Activated T-cell treated with anti-CD3 and anti-CD28 coated beads, Interleukin-2, amount 50 U/mL, for 4 hours (primary cell): Measurements from ENCODE around the gene CDH23. TPM values are rescaled to one million over a fixed set of nuclear protein-coding genes. Genes with fewer than 3 reads are reported as not detected.

Source experiments
- ATAC-seq, 2 donors: fragments of 200-7000 bp; cut with Tn5 transposase; one replicate each; pipeline ENCODE4 v1.10.0; 2021
- DNase-seq: peaks from one replicate; pipeline ENCODE4 v3.0.0-alpha.2; 2020
- H3K27me3 Mint-ChIP-seq: one replicate; pipeline ENCODE4 v1.8.0; 2021; ENCODE audit warnings: low read depth, mixed read lengths
- H3K36me3 Mint-ChIP-seq: one replicate; pipeline ENCODE4 v1.8.0; 2022; ENCODE audit warnings: mixed read lengths; ENCODE audit not compliant: insufficient read depth
- H3K4me1 Mint-ChIP-seq: one replicate; pipeline ENCODE4 v1.8.0; 2021; ENCODE audit warnings: low read depth, mixed read lengths
- H3K4me3 Mint-ChIP-seq: one replicate; pipeline ENCODE4 v1.8.0; 2021; ENCODE audit warnings: mild to moderate bottlenecking, moderate library complexity, mixed read lengths
- H3K9me3 Mint-ChIP-seq: one replicate; pipeline ENCODE4 v1.8.0; 2021; ENCODE audit warnings: mixed read lengths
- total RNA-seq, 3 donors: library from RNA; stranded (reverse); gene quantifications; one replicate each; pipeline ENCODE4 v1.2.1, GENCODE V29; 2021

The CDH23 gene
- total RNA-seq, 3 donors from 2014 or later, result 0.71 to 1.2 (median 1.1) TPM

DNA sequence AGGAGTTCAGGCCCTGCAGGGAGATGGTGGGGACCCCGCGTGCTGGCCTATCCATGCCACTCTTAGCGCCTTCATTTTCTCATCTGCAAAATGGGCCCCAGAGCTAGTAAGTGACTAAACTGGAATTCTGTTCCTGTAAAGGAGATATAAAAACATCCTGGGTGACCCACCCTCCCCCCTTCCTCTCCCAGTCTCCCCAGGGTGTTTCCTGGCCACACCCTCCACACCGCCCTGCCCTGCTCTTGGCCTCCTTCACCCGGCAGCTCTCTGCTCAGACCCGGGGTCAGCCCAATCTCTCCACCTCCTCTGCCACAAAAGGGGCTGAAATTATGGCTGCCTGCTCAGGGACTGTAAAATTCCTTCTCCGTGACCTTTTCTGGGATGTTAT lies 252.2 kb downstream of the CDH23 start:
- DNase-seq (no peak), ATAC-seq (no peak)
- Mint-ChIP-seq H3K36me3 (no peaks in the 10 kb centered on the region), H3K4me3 (no peak overlapping the region), H3K27me3 (peaks cover 2% of the 10 kb centered on the region), H3K4me1 (no peaks in the 10 kb centered on the region), H3K9me3 (no peaks in the 10 kb centered on the region)

DNA sequence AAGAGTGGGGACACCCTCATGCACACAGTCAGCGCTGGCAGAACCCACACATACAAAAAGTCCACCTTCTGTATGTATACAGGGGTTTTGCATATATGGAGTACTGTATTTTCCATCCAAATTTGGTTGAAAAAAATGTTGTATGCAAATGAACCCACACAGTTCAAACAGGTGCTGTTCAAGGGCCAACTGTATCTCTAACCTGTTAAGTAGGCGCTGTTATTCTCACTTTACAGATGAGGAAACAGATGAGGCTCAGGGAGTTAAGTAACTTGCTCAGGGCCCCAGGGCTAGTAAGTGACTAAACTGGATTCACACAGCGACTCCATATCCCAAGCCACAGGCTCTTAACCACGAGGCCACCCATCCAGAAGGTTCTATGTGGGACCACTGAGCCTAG lies 252.9 kb downstream of the CDH23 start:
- Mint-ChIP-seq H3K9me3 (no peaks in the 10 kb centered on the region), H3K36me3 (no peaks in the 10 kb centered on the region), H3K27me3 (peaks cover 2% of the 10 kb centered on the region), H3K4me1 (no peaks in the 10 kb centered on the region), H3K4me3 (no peak overlapping the region)
- DNase-seq (no peak), ATAC-seq (no peak)

- H3K4me3 Mint-ChIP-seq, result no peak overlapping the region
- DNase-seq (no peak), ATAC-seq (no peak)
- no peaks in the 10 kb centered on the region for H3K36me3 Mint-ChIP-seq
- H3K27me3 Mint-ChIP-seq, result peaks cover under 1% of the 10 kb centered on the region
- no peaks in the 10 kb centered on the region for H3K4me1 Mint-ChIP-seq
- H3K9me3 Mint-ChIP-seq, result no peaks in the 10 kb centered on the region
Observed at GRCh38 chr10:71650397-71650796, 253.7 kb downstream of the CDH23 start.

DNA sequence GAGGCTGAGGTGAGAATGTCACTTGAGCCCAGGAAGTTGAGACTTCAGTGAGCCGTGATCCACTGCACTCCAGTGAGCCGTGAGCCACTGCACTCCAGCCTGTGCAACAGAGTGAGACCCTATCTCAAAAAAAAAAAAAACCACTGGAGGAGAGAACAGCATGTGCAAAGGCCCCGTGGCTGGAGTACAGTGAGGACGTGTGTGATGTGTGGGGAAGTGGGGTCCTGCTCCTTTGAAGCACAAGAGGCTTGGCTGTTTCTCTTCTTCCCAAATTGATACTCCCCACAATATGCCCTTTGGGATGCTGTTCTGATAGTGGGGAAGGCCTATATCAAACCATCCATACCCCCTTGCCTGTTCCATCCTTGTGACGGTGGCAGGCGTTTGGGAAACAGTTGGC lies 254.7 kb downstream of the CDH23 start:
- no peak for DNase-seq
- no peaks in the 10 kb centered on the region for H3K4me1 Mint-ChIP-seq
- no peaks in the 10 kb centered on the region for H3K27me3 Mint-ChIP-seq
- H3K9me3 Mint-ChIP-seq, result no peaks in the 10 kb centered on the region
- H3K4me3 Mint-ChIP-seq, result no peak overlapping the region
- no peak for ATAC-seq
- H3K36me3 Mint-ChIP-seq, result no peaks in the 10 kb centered on the region

DNA sequence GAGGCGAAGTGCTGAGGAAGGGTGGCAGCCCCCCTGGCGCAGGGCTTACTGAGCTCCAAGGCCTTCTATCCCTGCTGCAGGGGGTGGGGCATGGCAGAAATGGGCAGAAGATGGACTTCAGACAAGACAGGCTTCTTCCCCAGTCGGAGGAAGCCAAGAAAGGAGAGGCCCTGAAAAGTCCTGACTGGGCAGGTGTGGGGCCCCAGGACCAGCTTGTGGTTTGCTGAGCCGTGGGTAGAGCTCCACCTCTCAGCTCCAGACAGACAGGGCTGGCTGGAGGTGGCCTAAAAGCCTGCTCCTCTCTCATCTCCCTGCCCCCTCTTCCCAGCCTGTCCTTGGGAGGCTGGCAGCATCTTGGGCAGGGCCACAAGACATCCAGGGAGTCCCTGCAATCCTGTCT lies 255.2 kb downstream of the CDH23 start:
- H3K9me3 Mint-ChIP-seq, result no peaks in the 10 kb centered on the region
- H3K27me3 Mint-ChIP-seq, result no peaks in the 10 kb centered on the region
- DNase-seq, result no peak
- H3K4me1 Mint-ChIP-seq, result no peaks in the 10 kb centered on the region
- H3K4me3 Mint-ChIP-seq, result no peak overlapping the region
- H3K36me3 Mint-ChIP-seq, result no peaks in the 10 kb centered on the region
- no peak for ATAC-seq

GRCh38 chr10:71653044-71653443 lies 256.3 kb downstream of the CDH23 start:
- no peaks in the 10 kb centered on the region for H3K4me1 Mint-ChIP-seq
- DNase-seq, result no peak
- no peaks in the 10 kb centered on the region for H3K9me3 Mint-ChIP-seq
- no peak for ATAC-seq
- H3K27me3 Mint-ChIP-seq, result no peaks in the 10 kb centered on the region
- H3K4me3 Mint-ChIP-seq, result no peak overlapping the region
- no peaks in the 10 kb centered on the region for H3K36me3 Mint-ChIP-seq

- ATAC-seq, result no peak
- H3K27me3 Mint-ChIP-seq, result no peaks in the 10 kb centered on the region
- H3K36me3 Mint-ChIP-seq, result no peaks in the 10 kb centered on the region
- H3K9me3 Mint-ChIP-seq, result no peaks in the 10 kb centered on the region
- DNase-seq, result no peak
- no peaks in the 10 kb centered on the region for H3K4me1 Mint-ChIP-seq
- H3K4me3 Mint-ChIP-seq, result no peak overlapping the region
Observed at GRCh38 chr10:71656220-71656619, 259.5 kb downstream of the CDH23 start.

- ATAC-seq (no peak), DNase-seq (no peak)
- H3K4me3 Mint-ChIP-seq, result no peak overlapping the region
- H3K27me3 Mint-ChIP-seq, result no peaks in the 10 kb centered on the region
- no peaks in the 10 kb centered on the region for H3K9me3 Mint-ChIP-seq
- no peaks in the 10 kb centered on the region for H3K4me1 Mint-ChIP-seq
- no peaks in the 10 kb centered on the region for H3K36me3 Mint-ChIP-seq
Observed at GRCh38 chr10:71657604-71658466, 261.1 kb downstream of the CDH23 start.

DNA sequence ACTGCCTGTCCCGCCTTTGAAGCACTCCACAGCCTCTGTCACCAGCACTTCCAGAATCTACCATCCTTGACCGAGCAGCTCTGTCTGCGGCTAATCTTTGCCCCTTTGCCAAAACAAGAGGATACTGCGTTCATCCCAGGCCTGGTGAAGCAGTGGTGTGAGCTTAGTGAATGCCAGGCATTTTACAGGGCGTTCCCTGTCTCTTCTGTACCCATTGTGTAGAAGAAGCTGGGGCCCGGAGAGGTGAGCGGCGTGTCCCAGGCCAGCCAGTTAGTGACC lies 261.7 kb downstream of the CDH23 start:
- ATAC-seq (no peak), DNase-seq (no peak)
- H3K4me3 Mint-ChIP-seq, result no peak overlapping the region
- H3K9me3 Mint-ChIP-seq, result no peaks in the 10 kb centered on the region
- H3K36me3 Mint-ChIP-seq, result no peaks in the 10 kb centered on the region
- no peaks in the 10 kb centered on the region for H3K4me1 Mint-ChIP-seq
- H3K27me3 Mint-ChIP-seq, result no peaks in the 10 kb centered on the region

DNA sequence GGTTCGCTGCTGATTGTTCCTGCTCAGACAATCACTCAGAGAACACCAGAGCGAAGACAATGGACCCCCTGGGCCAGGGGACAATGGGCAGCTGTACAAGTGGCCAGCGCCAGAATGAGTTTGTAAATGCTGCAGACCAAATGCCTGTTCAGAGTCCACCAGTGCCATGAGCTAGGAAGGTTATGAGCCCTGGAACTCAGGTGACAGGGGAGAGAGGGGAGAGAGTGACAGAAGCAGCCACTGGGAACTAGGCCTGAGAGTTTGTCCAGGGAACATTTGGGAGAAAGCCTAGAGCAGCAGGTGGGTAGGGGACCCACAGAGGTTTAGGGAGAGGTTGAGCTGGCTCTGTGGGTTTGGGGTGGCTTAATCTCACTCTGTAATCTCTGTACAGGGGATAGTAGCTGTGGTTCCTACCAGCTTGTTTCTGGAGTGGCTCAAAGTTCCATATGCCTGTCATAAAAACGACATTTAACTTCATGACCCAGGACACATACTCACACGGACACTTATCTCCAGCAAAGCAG lies 262.5 kb downstream of the CDH23 start:
- Mint-ChIP-seq H3K36me3 (no peaks in the 10 kb centered on the region), H3K27me3 (no peaks in the 10 kb centered on the region), H3K4me1 (no peaks in the 10 kb centered on the region), H3K4me3 (no peak overlapping the region), H3K9me3 (no peaks in the 10 kb centered on the region)
- DNase-seq (no peak), ATAC-seq (no peak)

DNA sequence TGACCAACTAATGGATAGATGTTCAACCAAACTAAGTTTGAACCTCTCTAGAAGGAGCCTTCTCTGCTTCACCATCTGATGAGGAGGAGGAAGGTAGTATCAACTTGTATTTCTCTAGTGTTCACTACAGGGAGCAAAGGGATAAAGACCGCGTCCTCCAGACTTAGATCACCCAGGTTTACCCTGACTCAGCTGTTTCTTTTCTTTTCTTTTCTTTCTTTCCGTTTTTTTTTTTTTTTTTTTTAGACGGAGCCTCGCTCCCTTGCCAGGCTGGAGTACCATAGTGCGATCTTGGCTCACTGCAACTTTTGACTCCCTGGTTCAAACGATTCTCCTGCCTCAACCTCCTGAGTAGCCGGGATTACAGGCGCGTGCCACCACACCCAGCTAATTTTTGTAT lies 263.0 kb downstream of the CDH23 start:
- no peak overlapping the region for H3K4me3 Mint-ChIP-seq
- ATAC-seq, result no peak

DNA sequence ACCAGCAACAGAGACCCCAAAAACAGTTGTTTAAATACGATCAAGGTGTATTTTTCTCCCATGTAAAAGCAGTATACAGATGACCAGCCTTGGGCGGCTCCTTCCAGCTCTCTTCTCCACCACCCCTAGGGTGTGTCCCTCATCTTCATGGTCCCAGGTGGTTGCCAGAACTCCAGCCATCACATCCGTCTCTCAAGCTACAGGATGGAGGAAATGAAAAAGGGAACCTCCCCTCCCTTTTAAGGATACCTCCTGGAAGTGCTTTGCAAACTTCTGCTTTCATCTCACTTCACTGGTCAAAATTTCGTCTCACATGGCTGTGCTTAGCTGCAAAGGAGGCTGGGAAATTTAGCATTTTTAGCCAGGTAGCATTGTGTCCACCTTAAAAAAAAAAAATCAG lies 263.6 kb downstream of the CDH23 start:
- Mint-ChIP-seq H3K4me3 (no peak overlapping the region), H3K27me3 (no peaks in the 10 kb centered on the region), H3K4me1 (peaks cover 2% of the 10 kb centered on the region), H3K9me3 (no peaks in the 10 kb centered on the region), H3K36me3 (no peaks in the 10 kb centered on the region)
- DNase-seq, result no peak
- no peak for ATAC-seq

More for the DNA sequence above, 263.0 kb downstream of the CDH23 start:
- H3K4me1 Mint-ChIP-seq, result peaks cover 1% of the 10 kb centered on the region
- DNase-seq, result no peak
- no peaks in the 10 kb centered on the region for H3K36me3 Mint-ChIP-seq
- no peaks in the 10 kb centered on the region for H3K9me3 Mint-ChIP-seq
- no peaks in the 10 kb centered on the region for H3K27me3 Mint-ChIP-seq

DNA sequence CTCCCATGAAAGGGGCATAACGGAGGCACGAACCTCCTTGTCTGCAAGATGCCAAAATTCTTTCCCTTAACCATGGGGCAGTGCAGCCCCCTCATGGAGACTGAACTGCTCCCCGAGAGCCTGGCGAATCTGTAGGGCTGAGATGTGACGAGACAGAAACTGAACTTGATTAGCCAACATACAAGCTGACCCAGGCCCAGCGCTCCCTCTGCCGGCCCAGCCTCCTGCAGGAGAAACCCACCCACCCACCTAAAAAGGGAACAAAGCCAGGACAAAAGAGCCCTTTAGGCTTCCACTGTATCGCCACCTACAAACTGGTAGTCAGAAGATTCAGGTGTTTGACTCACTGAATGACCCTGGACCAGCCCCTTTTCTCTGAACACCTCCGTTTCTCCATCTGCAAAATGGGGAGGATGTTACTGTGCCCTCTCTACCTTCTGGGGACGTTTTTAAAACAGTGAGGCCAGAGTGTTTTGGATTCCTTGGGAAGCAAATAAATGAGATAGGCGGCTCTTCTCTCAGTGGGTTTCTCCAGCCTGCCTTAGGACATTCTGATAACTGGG lies 264.4 kb downstream of the CDH23 start:
- no peaks in the 10 kb centered on the region for H3K36me3 Mint-ChIP-seq
- no peak for DNase-seq
- ATAC-seq, result no peak
- peaks cover 2% of the 10 kb centered on the region for H3K4me1 Mint-ChIP-seq
- no peaks in the 10 kb centered on the region for H3K9me3 Mint-ChIP-seq
- H3K27me3 Mint-ChIP-seq, result no peaks in the 10 kb centered on the region
- no peak overlapping the region for H3K4me3 Mint-ChIP-seq

DNA sequence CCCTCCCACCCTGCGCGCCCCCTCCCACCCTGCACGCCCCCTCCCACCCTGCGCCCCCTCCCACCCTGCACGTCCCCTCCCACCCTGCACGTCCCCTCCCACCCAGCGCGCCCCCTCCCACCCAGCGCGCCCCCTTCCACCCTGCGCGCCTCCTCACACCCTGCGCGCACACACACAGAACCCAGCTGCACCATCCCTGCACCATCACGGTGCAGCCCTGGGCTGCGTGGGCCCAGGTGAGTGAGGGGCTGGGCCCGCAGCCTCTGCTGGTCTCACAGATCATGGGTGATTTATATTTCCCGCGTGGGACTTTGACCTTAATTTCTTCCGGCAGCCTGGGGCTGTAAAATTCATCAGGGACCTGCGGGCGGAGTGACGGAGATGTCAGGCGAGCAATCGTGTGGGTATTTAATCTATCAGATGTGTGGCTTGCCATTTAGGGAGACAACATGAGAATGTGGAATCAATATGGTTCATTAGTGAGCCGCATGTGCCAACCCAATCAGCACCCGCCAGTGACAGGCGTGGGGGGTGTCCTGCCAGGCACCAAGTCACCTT lies 265.1 kb downstream of the CDH23 start:
- DNase-seq, result no peak
- Mint-ChIP-seq H3K36me3 (no peaks in the 10 kb centered on the region), H3K9me3 (no peaks in the 10 kb centered on the region), H3K27me3 (no peaks in the 10 kb centered on the region), H3K4me3 (no peak overlapping the region), H3K4me1 (peaks cover 9% of the 10 kb centered on the region)
- no peak for ATAC-seq

DNA sequence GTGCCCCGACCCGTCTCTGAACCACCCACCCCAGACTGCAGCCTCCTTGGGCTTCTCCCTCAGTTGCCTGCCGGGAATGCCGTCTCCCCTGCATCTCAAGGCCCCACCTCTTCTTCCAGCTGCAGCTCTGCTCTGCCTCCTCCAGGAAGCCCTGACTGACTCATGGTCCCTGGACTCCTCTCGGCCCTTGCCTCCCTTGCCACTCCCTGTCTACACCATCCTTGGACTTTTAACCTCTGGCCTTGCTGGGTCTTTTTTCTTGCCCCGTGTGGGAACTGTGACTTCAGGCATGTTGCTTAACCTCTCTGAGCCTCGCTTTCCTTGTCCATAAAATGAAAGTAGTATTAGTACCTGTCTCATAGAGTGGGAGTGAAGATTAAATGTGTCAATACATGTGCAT lies 266.6 kb downstream of the CDH23 start:
- no peaks in the 10 kb centered on the region for H3K9me3 Mint-ChIP-seq
- H3K27me3 Mint-ChIP-seq, result no peaks in the 10 kb centered on the region
- H3K4me3 Mint-ChIP-seq, result no peak overlapping the region
- no peaks in the 10 kb centered on the region for H3K36me3 Mint-ChIP-seq
- peaks cover 17% of the 10 kb centered on the region for H3K4me1 Mint-ChIP-seq
- ATAC-seq, result no peak
- no peak for DNase-seq
